Tibial nerve (tissue), 4 donors: ENCODE data around the gene PHRF1. TPM values are rescaled to one million over a fixed set of nuclear protein-coding genes. Genes with fewer than 3 reads are reported as not detected.

Experiments
- DNase-seq, 2 donors: peaks; one replicate each; pipeline ENCODE4 v3.0.0-alpha.2; 2019; ENCODE audit warnings: low spot score in 2 of 2
- H3K27ac ChIP-seq, 4 donors: fragments of 200-600 bp; sonication (generic) in 3 of 4; one replicate each; pipeline ENCODE4 v1.5.1; 2017 to 2019; ENCODE audit warnings: mild to moderate bottlenecking in 1 of 4
- H3K27me3 ChIP-seq, 2 donors: fragments of 200-600 bp; sonication (generic) in 1 of 2; one replicate each; pipeline versions ENCODE4 v1.5.1 to v1.6.0; 2017 to 2019
- H3K36me3 ChIP-seq, 3 donors: fragments of 200-600 bp; sonication (generic); one replicate each; pipeline ENCODE4 v1.5.1; 2018 to 2019
- H3K4me1 ChIP-seq, 4 donors: fragments of 200-600 bp; sonication (generic) in 3 of 4; one replicate each; pipeline ENCODE4 v1.5.1; 2017 to 2019
- H3K4me3 ChIP-seq, 4 donors: fragments of 200-600 bp; sonication (generic) in 3 of 4; one replicate each; pipeline ENCODE4 v1.5.1; 2017 to 2019; ENCODE audit warnings: mild to moderate bottlenecking in 1 of 4, moderate library complexity in 1 of 4
- H3K9me3 ChIP-seq, 4 donors: fragments of 200-600 bp; sonication (generic) in 3 of 4; one replicate each; pipeline ENCODE4 v1.5.1; 2017 to 2019
- EP300 ChIP-seq, 2 donors: sonication (generic); formaldehyde crosslinking; IDR thresholded peaks; one replicate each; pipeline ENCODE4 v1.6.1; 2017; ENCODE audit warnings: antibody characterized with exemption in 2 of 2, mild to moderate bottlenecking in 1 of 2
- POLR2A ChIP-seq, 2 donors: fragments of 450-650 bp; IDR thresholded peaks; one replicate each; pipeline ENCODE4 v1.6.1; 2017; ENCODE audit warnings: antibody characterized with exemption in 2 of 2, mild to moderate bottlenecking in 2 of 2, moderate library complexity in 2 of 2
- WGBS, 2 donors: methylation state at CpG; one replicate each; pipeline ENCODE4 v1.1.5; 2018; 5-methylcytosine and 5-hydroxymethylcytosine counted together
- total RNA-seq, 4 donors: library from RNA; depleted of rRNA; stranded (reverse); fragments of >200 nt; gene quantifications; one replicate each; pipeline ENCODE4 v1.1.0, GENCODE V29; 2016
- TF ChIP-seq, protein P1 (sequence below), 5 experiments: fragments of 200-600 bp in 3 of 5; fragments of 450-650 bp in 2 of 5; sonication (generic) in 3 of 5; IDR thresholded peaks; one replicate each; pipeline ENCODE4 v1.5.1; 2016 to 2019; ENCODE audit warnings: antibody characterized with exemption in 5 of 5, mild to moderate bottlenecking in 3 of 5, moderate library complexity in 2 of 5

Gene PHRF1
- total RNA-seq, 4 donors from 2014 or later = 27.1 to 49.2 (median 34.9) TPM

DNA sequence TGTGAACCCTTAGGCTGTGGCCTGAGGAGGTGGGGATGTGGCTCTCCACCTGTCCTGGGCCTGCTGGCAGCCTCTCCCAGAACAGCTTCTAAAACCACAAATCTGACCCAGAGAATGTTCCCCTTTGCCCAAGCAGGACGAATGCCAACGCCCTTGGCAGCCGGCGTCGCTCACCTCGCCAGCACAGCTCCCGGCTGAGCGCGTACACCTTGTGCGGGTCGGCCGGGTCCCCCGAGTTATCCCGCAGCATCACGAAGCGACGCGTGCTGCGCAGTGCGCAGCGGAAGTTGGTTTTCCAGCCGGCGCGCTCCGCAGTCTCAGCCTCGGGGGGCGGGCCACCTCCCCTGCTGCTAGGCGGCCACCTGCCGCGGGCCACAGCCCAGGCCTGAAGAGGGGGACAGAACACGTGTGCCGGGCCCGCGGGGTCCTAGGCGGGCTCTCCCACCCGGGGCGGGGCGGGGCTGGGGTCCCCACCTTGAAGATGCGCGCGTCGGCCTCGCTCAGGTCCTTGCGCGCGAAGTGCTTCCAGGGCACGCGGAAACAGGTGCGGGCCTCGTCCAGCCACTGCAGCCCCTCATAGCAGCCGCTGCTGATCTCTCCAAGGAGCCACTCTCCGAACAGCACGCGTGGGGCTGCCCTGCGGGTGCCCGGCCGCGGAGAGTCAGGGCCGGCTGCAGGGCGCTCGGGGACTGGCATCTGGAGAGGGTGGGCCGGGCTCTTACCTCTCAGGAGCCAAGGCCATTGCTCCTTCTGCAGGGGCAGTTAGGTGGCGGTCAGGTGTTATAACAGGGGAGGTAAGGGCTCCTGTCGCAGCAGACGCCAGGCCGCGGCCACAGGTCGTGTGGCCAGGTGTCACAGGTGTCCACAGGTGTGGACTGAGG is 38.6 kb downstream of the PHRF1 start:
- Histone ChIP-seq H3K4me3 (peak overlapping the region; percentile 56 to 83 (median 71)), H3K36me3 (peaks cover 0 to 67% (median 12%) of the 10 kb centered on the region in 3 donors), H3K4me1 (peaks cover 0 to 38% (median 17%) of the 10 kb centered on the region in 4 donors), H3K27ac (peak overlapping the region; percentile 83 to 96 (median 92)), H3K27me3 (no peaks in the 10 kb centered on the region), H3K9me3 (no peaks in the 10 kb centered on the region)
- WGBS, 2 donors = 67 to 72% methylated on average over 53 to 56 of the region's 68 CpGs
- DNase-seq = no peak
- TF ChIP-seq, protein P1, sequence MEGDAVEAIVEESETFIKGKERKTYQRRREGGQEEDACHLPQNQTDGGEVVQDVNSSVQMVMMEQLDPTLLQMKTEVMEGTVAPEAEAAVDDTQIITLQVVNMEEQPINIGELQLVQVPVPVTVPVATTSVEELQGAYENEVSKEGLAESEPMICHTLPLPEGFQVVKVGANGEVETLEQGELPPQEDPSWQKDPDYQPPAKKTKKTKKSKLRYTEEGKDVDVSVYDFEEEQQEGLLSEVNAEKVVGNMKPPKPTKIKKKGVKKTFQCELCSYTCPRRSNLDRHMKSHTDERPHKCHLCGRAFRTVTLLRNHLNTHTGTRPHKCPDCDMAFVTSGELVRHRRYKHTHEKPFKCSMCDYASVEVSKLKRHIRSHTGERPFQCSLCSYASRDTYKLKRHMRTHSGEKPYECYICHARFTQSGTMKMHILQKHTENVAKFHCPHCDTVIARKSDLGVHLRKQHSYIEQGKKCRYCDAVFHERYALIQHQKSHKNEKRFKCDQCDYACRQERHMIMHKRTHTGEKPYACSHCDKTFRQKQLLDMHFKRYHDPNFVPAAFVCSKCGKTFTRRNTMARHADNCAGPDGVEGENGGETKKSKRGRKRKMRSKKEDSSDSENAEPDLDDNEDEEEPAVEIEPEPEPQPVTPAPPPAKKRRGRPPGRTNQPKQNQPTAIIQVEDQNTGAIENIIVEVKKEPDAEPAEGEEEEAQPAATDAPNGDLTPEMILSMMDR (IDR thresholded peaks at IDR 0.05) = no peak
- no peak for TF ChIP-seq POLR2A (IDR thresholded peaks at IDR 0.05)
- no peak for TF ChIP-seq EP300 (IDR thresholded peaks at IDR 0.05)

DNA sequence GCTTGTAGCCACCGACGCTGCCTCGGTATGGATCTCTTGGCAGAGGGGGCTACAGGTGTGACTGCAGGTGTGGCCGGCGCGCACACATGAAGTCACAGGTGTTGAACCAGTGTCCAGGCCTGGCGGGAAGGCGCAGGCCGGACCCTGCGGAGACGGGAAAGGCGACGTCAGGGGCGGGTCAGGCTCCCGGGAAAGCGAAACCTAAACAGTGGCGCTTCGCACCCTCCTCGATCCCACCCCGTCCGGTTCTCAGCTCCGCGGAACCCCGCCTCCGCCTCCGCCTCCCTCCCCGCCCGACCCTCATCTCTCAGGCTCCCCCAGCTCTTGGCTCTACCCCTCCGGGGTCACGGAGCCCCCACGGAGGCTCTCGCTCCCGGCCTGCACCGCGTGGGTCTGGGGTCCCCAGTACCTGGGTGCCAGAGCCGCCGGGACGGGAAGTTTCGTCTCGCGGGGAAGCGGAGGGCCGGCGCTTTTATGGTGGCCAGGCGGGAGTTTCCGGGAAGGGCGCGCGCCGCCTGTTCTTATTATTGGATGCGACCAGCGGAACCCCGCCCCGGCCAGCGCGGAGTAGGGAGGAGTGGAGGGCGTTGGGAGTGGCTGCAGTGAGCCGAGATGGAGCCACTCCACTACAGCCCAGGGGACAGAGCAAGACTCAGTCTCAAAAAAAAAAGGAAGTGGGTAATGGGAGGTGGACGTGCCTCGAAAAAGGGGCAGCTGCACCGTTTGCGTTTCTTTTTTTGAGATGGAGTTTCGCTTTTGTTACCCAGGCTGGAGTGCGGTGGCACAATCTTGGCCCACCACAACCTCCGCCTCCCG is 39.4 kb downstream of the PHRF1 start, which contains the start of gene IRF7:
Gene IRF7, minus strand, starts transcription at position 447 of the 816 bp plus-strand sequence. CDS start 586 bp downstream, outside the sequence.
- Histone ChIP-seq H3K4me1 (peaks cover 0 to 44% (median 17%) of the 10 kb centered on the region in 4 donors), H3K36me3 (peaks cover 0 to 65% (median 10%) of the 10 kb centered on the region in 3 donors), H3K4me3 (peak within 1 kb of the TSS; percentile 56 to 83 (median 71)), H3K9me3 (no peaks in the 10 kb centered on the region), H3K27me3 (no peaks in the 10 kb centered on the region), H3K27ac (peak within 1 kb of the TSS; percentile 83 to 96 (median 92))
- WGBS, 2 donors = 6 to 8% methylated on average over 38 to 55 of the region's 66 CpGs
- peak in 1 of 2 donors; percentile 91 for TF ChIP-seq EP300 (IDR thresholded peaks at IDR 0.05)
- peak in 1 of 2 donors; percentile 82 for TF ChIP-seq POLR2A (IDR thresholded peaks at IDR 0.05)
- TF ChIP-seq, protein P1 (IDR thresholded peaks at IDR 0.05) = peak in 1 of 5 experiments; percentile 29
- peak; percentile 95 for DNase-seq

DNA sequence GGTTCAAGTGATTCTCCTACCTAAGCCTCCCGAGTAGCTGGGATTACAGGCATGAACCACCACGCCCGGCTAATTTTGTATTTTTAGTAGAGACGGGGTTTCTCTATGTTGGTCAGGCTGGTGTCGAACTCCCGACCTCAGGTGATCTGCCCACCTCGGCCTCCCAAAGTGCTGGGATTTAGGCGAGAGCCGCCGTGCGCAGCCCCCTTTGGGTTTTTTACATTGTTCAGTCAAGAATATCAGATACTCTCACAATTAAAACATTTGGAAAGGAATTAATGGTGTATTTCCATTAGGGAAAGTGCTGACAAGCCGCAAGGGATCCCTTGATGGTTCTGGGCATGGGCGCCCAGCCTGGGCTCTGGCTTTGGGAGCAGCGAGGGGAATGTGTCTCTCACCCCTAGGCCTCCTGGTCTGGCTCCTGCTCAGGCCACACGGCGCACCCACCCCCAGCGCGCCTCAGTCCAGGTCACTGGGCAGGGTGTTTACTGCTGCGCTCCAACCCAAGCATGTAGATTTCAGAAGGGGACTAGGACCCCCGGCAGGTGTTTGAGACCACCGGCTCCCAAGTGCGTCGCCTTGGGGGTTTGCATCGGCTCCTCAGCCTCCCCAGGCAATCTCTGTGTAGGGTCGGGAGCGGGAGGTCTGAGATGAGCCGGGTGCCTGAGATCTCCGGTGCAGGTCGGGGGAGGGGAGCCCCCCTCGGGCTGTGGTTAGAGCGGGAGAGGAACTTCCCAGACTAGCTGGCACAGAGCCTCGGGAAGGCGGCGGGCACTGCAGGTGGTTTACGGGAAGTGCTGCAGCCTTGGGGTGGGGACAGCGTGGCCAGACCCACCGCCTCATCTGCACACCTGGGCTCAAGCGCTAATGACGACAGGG is 40.3 kb downstream of the PHRF1 start:
- peaks cover 0 to 49% (median 17%) of the 10 kb centered on the region in 4 donors for H3K4me1 ChIP-seq
- peaks cover 0 to 58% (median 1%) of the 10 kb centered on the region in 3 donors for H3K36me3 ChIP-seq
- no peak for DNase-seq
- peak overlapping the region; percentile 67 to 96 (median 88) for H3K27ac ChIP-seq
- TF ChIP-seq EP300 (IDR thresholded peaks at IDR 0.05) = no peak
- TF ChIP-seq, protein P1 (IDR thresholded peaks at IDR 0.05) = no peak
- no peak for TF ChIP-seq POLR2A (IDR thresholded peaks at IDR 0.05)
- peak overlapping the region in 2 of 4 donors; percentile 75 to 83 for H3K4me3 ChIP-seq
- WGBS, 2 donors = 84% methylated on average over 31 to 39 of the region's 39 CpGs
- no peaks in the 10 kb centered on the region for H3K27me3 ChIP-seq
- no peaks in the 10 kb centered on the region for H3K9me3 ChIP-seq

DNA sequence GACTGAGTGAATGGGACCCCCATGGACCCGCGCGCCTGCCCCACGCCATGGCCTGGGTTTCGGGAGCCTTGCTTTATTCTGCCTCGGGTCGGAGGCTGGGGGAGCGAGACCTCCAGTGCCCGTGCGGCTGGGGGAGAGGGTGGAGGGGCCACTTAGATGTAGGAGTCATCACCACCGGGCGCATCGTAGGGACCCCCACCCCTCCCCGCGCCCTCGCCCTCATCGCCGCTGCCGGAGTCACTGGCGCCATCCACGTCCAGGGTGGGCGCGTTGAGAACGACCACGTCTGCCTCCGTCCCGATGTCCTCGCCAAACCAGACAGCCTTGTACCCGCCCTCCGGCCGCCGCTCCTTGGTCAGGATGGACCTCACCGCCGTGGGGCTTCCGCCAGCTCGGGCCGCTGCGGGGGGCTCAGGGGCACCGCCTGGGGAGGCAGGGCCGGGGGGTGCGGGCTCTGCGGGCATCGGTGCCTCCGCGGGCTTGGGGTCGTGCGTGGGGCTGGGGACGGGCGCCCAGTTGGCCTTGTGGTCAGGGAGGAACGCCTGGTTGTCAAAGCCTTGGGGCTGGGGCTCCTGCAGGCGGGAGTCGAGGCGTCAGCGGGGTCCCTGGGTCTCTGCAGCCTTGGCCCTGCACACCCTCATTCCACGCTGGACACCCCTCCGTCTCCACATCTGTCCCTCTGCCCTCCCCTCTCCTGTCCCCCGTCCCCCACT is 41.1 kb downstream of the PHRF1 start:
- H3K4me1 ChIP-seq = peaks cover 0 to 49% (median 17%) of the 10 kb centered on the region in 4 donors
- TF ChIP-seq, protein P1 (IDR thresholded peaks at IDR 0.05) = no peak
- TF ChIP-seq EP300 (IDR thresholded peaks at IDR 0.05) (no peak), POLR2A (IDR thresholded peaks at IDR 0.05) (no peak)
- H3K27ac ChIP-seq = no peak overlapping the region
- no peak for DNase-seq
- peaks cover 0 to 58% (median 0%) of the 10 kb centered on the region in 3 donors for H3K36me3 ChIP-seq
- no peaks in the 10 kb centered on the region for H3K9me3 ChIP-seq
- no peak overlapping the region for H3K4me3 ChIP-seq
- H3K27me3 ChIP-seq = no peaks in the 10 kb centered on the region
- 90 to 95% methylated on average over 40 to 49 of the region's 57 CpGs for WGBS, 2 donors
